ENCODE measurements around the gene SRD5A1.
A peak's percentile ranks its signal among the peaks of the same experiment; 100 is the strongest.

The SRD5A1 gene

GRCh38 chr5:6604946-6605345 lies 28.3 kb upstream of the SRD5A1 start:
- no peak for DNase-seq (ENCODE audit: low read depth in 2 of 2)

- DNase-seq (ENCODE audit: low read depth in 2 of 2) = no peak
Observed at GRCh38 chr5:6606884-6607558, 26.2 kb upstream of the SRD5A1 start.

- DNase-seq (ENCODE audit: low read depth in 2 of 2) = no peak
Observed at GRCh38 chr5:6607559-6607936, 25.7 kb upstream of the SRD5A1 start.

GRCh38 chr5:6608016-6608415 lies 25.2 kb upstream of the SRD5A1 start:
- no peak for DNase-seq (ENCODE audit: low read depth in 2 of 2)

- DNase-seq (ENCODE audit: low read depth in 2 of 2) = no peak
Observed at GRCh38 chr5:6611334-6612256, 21.6 kb upstream of the SRD5A1 start.

- no peak for DNase-seq (ENCODE audit: low read depth in 2 of 2)
Observed at GRCh38 chr5:6615034-6615815, 18.0 kb upstream of the SRD5A1 start.

- DNase-seq (ENCODE audit: low read depth in 2 of 2) = no peak
Observed at GRCh38 chr5:6616632-6617031, 16.6 kb upstream of the SRD5A1 start.

- DNase-seq (ENCODE audit: low read depth in 2 of 2) = no peak
Observed at GRCh38 chr5:6623228-6623627, 10.0 kb upstream of the SRD5A1 start.

GRCh38 chr5:6623941-6624340 lies 9.3 kb upstream of the SRD5A1 start:
- no peak for DNase-seq (ENCODE audit: low read depth in 2 of 2)

- no peak for DNase-seq (ENCODE audit: low read depth in 2 of 2)
Observed at GRCh38 chr5:6626508-6626907, 6.7 kb upstream of the SRD5A1 start.

- DNase-seq (ENCODE audit: low read depth in 2 of 2) = no peak
Observed at GRCh38 chr5:6631441-6631840, 1.8 kb upstream of the SRD5A1 start.

GRCh38 chr5:6632324-6632887 lies 834 bp upstream of the SRD5A1 start:
- no peak for DNase-seq (ENCODE audit: low read depth in 2 of 2)

- DNase-seq (ENCODE audit: low read depth in 2 of 2) = peak; percentile 8 to 29
Observed at GRCh38 chr5:6633469-6634245, 417 bp downstream of the SRD5A1 start.

- no peak for DNase-seq (ENCODE audit: low read depth in 2 of 2)
Observed at GRCh38 chr5:6634306-6634705, 1.1 kb downstream of the SRD5A1 start.

- no peak for DNase-seq (ENCODE audit: low read depth in 2 of 2)
Observed at GRCh38 chr5:6634788-6635430, 1.7 kb downstream of the SRD5A1 start.

GRCh38 chr5:6636293-6636692 lies 3.1 kb downstream of the SRD5A1 start:
- no peak for DNase-seq (ENCODE audit: low read depth in 2 of 2)

- DNase-seq (ENCODE audit: low read depth in 2 of 2) = no peak
Observed at GRCh38 chr5:6637022-6637421, 3.8 kb downstream of the SRD5A1 start.

- no peak for DNase-seq (ENCODE audit: low read depth in 2 of 2)
Observed at GRCh38 chr5:6637590-6637989, 4.3 kb downstream of the SRD5A1 start.

GRCh38 chr5:6638236-6638635 lies 5.0 kb downstream of the SRD5A1 start:
- DNase-seq (ENCODE audit: low read depth in 2 of 2) = no peak

GRCh38 chr5:6642655-6643054 lies 9.4 kb downstream of the SRD5A1 start:
- no peak for DNase-seq (ENCODE audit: low read depth in 2 of 2)

- no peak for DNase-seq (ENCODE audit: low read depth in 2 of 2)
Observed at GRCh38 chr5:6644794-6645241, 11.6 kb downstream of the SRD5A1 start.
